Ectodermal cell (in vitro differentiated cells): ENCODE data around the gene RNU6-1.

Experiments used
- H3K27ac ChIP-seq: 2 replicates; pipeline ENCODE4 v1.7.0; 2013; ENCODE audit warnings: mild to moderate bottlenecking, low read depth, low read length; ENCODE audit not compliant: insufficient read depth, poor library complexity, severe bottlenecking
- H3K27me3 ChIP-seq: 2 replicates; pipeline ENCODE4 v1.7.0; 2013; ENCODE audit warnings: mild to moderate bottlenecking, low read length; ENCODE audit not compliant: insufficient read depth, control insufficient read depth, poor library complexity, severe bottlenecking
- H3K36me3 ChIP-seq: one replicate; pipeline ENCODE4 v1.7.0; 2013; ENCODE audit warnings: low read length; ENCODE audit not compliant: control insufficient read depth, insufficient read depth
- H3K4me1 ChIP-seq: one replicate; pipeline ENCODE4 v1.7.0; 2013; ENCODE audit warnings: low read length; ENCODE audit not compliant: control insufficient read depth, insufficient read depth
- H3K4me3 ChIP-seq: 2 replicates; pipeline ENCODE4 v1.7.0; 2013; ENCODE audit warnings: low read depth, low read length, control low read depth; ENCODE audit not compliant: insufficient read depth
- H3K9me3 ChIP-seq: 2 replicates; pipeline ENCODE4 v1.7.0; 2013; ENCODE audit warnings: mild to moderate bottlenecking, low read length, moderate library complexity; ENCODE audit not compliant: control insufficient read depth
- WGBS, 2 experiments: methylation state at CpG; one replicate each; pipeline ENCODE4 v1.1.7; 2013; ENCODE audit warnings: missing lambda C conversion rate in 2 of 2; 5-methylcytosine and 5-hydroxymethylcytosine counted together

RNU6-1 gene

DNA sequence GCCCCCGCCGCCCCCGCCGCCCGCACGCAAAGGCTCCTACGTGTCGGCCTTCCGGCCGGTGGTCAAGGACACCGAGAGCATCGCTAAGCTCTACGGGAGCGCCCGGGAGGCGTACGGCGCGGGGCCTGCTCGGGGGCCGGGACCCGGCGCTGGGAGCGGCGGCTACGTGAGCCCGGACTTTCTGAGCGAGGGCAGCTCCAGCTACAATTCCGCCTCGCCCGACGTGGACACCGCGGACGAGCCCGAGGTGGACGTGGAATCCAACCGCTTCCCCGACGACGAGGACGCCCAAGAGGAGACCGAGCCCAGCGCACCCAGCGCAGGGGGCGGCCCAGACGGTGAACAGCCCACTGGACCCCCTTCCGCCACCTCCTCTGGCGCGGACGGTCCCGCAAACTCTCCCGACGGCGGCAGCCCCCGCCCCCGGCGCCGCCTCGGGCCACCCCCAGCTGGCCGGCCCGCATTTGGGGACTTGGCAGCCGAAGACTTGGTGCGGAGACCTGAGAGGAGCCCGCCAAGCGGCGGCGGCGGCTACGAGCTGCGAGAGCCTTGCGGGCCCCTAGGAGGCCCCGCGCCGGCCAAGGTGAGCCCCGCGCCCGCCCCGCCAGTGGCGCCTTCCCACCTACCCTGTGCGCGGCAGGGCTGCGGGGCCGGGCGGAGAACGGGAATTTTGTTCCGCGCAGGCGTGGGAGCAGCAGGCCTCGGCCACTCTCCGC lies 12.1 kb downstream of the RNU6-1 start:
- H3K27me3 ChIP-seq = peaks cover 100% of the 10 kb centered on the region
- H3K36me3 ChIP-seq = no peaks in the 10 kb centered on the region
- H3K9me3 ChIP-seq = no peaks in the 10 kb centered on the region
- H3K27ac ChIP-seq = no peak overlapping the region
- H3K4me3 ChIP-seq = no peak overlapping the region
- H3K4me1 ChIP-seq = peaks cover 33% of the 10 kb centered on the region
- WGBS, 2 experiments = 3 to 4% methylated on average over 91 of the region's 91 CpGs

DNA sequence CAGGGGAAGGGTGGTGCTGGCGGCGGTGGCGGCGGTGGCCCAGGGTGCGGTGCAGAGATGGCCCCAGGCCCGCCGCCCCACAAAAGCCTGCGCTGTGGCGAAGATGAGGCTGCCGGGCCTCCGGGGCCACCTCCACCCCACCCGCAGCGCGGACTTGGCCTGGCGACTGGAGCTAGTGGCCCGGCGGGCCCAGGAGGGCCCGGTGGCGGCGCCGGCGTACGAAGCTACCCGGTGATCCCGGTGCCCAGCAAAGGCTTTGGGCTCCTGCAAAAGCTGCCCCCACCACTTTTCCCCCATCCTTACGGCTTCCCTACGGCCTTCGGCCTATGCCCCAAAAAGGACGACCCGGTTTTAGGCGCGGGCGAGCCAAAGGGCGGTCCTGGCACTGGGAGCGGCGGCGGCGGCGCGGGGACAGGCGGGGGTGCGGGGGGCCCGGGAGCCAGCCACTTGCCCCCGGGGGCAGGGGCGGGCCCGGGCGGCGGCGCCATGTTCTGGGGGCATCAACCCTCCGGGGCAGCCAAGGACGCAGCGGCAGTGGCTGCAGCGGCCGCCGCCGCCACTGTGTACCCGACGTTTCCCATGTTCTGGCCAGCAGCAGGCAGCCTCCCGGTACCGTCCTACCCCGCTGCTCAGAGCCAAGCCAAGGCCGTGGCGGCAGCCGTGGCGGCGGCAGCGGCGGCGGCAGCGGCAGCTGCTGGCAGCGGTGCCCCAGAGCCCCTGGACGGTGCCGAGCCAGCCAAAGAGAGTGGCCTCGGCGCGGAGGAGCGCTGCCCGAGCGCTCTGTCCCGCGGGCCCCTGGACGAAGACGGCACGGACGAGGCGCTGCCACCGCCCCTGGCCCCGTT lies 12.9 kb downstream of the RNU6-1 start:
- Histone ChIP-seq H3K9me3 (no peaks in the 10 kb centered on the region), H3K4me3 (no peak overlapping the region), H3K27me3 (peaks cover 100% of the 10 kb centered on the region), H3K36me3 (no peaks in the 10 kb centered on the region), H3K4me1 (peaks cover 25% of the 10 kb centered on the region), H3K27ac (no peak overlapping the region)
- 2 to 3% methylated on average over 88 of the region's 88 CpGs for WGBS, 2 experiments

DNA sequence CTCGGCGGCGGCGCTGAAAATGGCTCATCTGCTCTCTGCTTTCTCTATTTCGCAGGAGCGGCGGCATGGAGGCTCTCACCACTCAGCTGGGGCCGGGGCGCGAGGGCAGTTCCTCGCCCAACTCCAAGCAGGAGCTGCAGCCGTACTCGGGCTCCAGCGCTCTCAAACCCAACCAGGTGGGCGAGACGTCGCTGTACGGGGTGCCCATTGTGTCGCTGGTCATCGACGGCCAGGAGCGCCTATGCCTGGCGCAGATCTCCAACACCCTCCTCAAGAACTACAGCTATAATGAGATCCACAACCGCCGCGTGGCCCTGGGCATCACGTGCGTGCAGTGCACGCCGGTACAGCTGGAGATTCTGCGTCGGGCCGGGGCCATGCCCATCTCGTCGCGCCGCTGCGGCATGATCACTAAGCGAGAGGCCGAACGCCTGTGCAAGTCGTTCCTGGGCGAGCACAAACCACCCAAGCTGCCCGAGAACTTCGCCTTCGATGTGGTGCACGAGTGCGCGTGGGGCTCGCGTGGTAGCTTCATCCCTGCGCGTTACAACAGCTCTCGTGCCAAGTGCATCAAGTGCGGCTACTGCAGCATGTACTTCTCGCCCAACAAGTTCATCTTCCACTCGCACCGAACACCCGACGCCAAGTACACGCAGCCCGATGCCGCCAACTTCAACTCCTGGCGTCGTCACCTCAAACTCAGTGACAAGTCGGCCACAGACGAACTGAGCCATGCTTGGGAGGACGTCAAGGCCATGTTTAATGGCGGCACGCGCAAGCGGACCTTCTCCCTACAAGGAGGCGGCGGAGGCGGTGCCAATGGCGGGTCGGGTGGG lies 13.7 kb downstream of the RNU6-1 start:
- no peak overlapping the region for H3K27ac ChIP-seq
- H3K9me3 ChIP-seq = no peaks in the 10 kb centered on the region
- 7% methylated on average over 77 of the region's 77 CpGs for WGBS, 2 experiments
- H3K36me3 ChIP-seq = no peaks in the 10 kb centered on the region
- H3K4me1 ChIP-seq = peaks cover 24% of the 10 kb centered on the region
- no peak overlapping the region for H3K4me3 ChIP-seq
- H3K27me3 ChIP-seq = peaks cover 100% of the 10 kb centered on the region

DNA sequence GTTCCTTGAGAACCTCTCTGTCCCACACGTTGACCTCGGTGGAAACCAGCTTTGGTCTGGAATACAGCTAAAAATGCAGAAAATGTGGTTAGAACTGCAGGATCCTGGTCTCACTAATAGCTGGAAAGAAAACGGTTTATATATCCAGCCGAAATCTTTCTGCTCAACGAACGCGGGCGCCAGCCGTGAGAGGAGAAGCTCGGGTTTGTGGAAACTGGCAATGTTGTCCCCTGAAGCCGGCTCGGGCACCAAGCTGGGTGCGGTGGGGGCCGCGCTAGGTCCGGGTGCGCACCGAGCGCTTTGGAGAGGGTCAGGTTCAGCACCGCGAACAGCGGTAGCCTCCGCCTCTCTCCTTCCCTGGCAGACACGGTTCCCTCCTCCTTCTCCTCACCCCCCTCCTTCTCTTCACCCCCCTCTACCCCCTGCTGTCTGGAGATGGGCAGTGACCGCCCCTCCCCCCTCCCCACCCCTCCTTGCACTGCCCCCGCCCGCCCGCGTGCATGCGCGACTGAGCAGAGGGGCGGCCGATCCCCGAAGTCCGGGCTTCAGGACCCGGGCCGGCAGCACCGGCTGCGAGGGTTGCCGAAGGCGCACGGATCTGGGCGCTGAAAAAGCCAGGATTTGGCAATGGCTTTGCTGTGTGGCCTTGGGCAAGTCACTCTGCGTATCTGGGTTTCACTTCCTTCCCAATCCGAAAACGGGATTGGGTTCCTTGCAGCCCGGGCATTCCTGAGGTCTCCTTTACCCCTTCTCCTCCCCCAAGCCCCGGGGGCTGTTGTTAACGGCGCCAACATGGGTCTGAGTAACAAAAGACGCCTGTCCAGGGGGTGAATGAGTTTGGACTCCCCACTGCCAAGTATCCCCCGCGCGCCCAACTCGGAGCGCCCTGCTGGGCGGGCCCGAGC lies 14.6 kb downstream of the RNU6-1 start, which contains the start of gene SKOR1:
Gene SKOR1, plus strand, starts transcription at position 534 of the 905 bp plus-strand sequence. Its CDS starts 94 bp downstream, at position 628.
- 2% methylated on average over 57 of the region's 58 CpGs for WGBS, 2 experiments
- H3K4me3 ChIP-seq = no peak within 1 kb of the TSS
- peaks cover 22% of the 10 kb centered on the region for H3K4me1 ChIP-seq
- H3K27me3 ChIP-seq = peaks cover 100% of the 10 kb centered on the region
- no peaks in the 10 kb centered on the region for H3K9me3 ChIP-seq
- H3K27ac ChIP-seq = no peak within 1 kb of the TSS
- H3K36me3 ChIP-seq = no peaks in the 10 kb centered on the region

DNA sequence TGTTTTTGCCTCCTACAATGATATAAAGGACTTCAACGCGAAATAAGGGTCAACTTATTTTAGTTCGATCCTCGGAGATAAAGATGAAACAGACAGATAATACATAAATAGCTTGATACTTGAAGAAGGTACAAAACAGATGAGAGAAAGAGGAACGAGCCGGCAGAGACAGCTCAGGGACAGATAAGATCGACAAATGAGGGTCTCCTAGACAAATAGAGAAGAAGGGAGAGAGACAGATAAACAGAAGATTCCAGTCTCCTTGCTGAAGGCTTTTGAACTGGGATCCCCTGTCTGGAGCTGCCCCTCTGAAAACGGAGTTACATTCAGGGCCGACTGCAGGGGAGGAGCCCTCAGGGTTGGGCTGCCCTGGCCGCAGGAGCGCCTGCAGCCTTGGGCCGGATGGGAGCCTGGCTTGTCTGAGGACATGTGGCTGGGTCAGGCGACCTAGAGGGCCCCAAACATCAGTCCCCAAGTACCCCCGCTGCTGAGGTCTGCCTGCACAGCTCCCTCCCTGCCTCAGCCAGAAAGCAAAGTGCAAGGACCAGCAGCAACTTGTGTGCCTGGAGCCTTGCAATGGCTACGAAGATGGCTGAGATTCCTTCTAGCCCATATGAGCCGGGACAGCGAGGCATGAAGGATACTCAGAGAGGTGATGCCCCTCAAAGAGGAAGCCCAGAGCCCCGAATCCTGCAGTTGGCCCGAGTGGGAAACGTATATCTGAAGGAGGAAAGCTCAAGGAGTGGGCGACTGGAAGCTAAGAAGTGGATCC lies 15.5 kb downstream of the RNU6-1 start:
- peaks cover 100% of the 10 kb centered on the region for H3K27me3 ChIP-seq
- H3K27ac ChIP-seq = no peak overlapping the region
- no peaks in the 10 kb centered on the region for H3K9me3 ChIP-seq
- H3K36me3 ChIP-seq = no peaks in the 10 kb centered on the region
- no peak overlapping the region for H3K4me3 ChIP-seq
- peaks cover 22% of the 10 kb centered on the region for H3K4me1 ChIP-seq
- WGBS, 2 experiments = 11 to 13% methylated on average over 21 of the region's 21 CpGs

DNA sequence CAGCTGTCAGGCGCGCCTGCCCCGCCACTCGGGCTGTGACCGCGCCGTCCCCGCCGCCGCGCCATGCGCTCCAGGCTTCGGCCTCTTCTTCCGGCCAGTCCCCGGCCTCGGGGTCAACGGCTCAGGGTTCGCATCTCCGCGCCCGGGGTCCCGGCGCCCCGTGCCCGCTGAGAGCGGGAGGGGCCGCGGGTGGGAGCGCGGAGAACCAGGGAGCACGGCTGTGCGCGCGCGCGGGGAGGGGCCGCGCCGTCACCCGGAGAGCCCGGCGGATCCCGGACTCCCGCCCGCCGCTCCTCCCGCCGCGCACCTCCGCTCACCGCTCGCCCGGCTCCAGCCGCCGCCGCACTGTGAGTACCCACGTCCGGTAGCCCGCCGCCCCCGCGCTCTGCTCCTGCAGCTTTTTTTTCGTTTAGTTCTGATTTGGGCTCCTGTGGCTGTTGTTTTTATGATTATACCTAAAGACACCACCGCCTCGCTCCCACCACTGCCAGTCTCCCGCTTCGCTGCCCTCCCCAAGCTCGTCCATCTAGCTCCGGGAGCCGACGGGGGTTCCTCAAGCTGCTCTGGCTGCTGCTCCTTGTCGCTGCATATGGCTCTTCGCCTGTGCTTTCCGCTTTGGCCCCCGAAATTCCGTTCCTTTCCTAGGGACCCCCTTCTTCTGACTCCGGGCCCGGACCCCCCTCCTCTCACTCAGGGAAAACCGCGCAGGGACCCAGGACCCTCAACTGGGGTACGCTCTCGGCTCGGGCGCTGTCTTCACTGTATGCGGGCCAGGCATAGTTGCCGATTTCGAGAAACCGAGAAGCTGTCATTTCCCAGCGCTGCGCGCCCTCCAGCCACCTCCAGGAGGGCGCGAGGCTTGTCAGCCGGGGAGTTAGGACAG lies 16.3 kb downstream of the RNU6-1 start:
- 2 to 3% methylated on average over 94 of the region's 94 CpGs for WGBS, 2 experiments
- H3K9me3 ChIP-seq = no peaks in the 10 kb centered on the region
- H3K4me3 ChIP-seq = no peak overlapping the region

DNA sequence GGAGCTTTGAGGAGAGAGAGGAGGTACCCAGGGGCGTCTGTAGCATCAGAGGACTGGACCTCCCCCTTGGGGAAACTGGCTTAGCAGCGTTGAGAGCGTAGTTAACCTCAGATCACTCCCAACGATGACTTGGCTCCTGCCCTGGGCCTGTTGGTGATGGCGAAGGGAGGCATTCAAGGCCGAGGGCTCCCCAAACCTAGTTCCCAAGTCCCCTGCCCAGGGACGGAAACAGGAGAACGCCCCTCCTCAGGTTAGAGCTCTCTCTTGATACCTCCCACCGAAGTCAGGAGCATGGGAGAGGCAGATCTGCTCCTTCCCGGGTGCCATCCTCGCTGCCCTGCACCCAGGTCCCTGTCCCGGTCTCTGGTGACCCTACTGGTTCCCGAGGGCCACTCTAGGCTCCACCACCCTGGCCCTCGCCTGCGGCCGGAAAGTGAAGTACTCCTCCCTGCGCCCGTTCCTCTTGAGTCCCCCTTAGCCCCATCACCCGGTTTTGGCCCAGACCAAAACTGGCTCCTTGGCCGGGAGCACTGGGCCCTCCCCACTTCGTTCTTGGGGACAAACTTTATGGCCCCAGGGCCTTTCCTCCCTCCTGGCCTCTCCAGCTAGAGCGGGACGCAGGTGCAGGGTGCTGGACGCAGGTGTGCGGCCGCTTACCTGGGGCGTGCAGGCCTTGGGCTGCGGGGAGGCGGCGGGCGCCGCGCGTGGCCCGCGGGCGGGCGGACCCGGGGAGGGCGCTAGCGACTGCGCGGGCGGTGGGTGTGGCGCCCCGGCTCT lies 17.1 kb downstream of the RNU6-1 start:
- Histone ChIP-seq H3K27ac (no peak overlapping the region), H3K9me3 (no peaks in the 10 kb centered on the region), H3K27me3 (peaks cover 100% of the 10 kb centered on the region), H3K4me1 (peaks cover 11% of the 10 kb centered on the region), H3K36me3 (no peaks in the 10 kb centered on the region), H3K4me3 (no peak overlapping the region)
- 3 to 4% methylated on average over 46 of the region's 46 CpGs for WGBS, 2 experiments

More for the DNA sequence above, 16.3 kb downstream of the RNU6-1 start:
- peaks cover 100% of the 10 kb centered on the region for H3K27me3 ChIP-seq
- H3K27ac ChIP-seq = no peak overlapping the region
- no peaks in the 10 kb centered on the region for H3K36me3 ChIP-seq
- H3K4me1 ChIP-seq = peaks cover 18% of the 10 kb centered on the region
